IMR-90 (cell line): Measurements from ENCODE around the gene TEX22. TPM values are rescaled to one million over a fixed set of nuclear protein-coding genes. Genes with fewer than 3 reads are reported as not detected.

ENCODE experiments used
- ATAC-seq: fragments of 200-7000 bp; cut with Tn5 transposase; 2 replicates; pipeline ENCODE4 v1.9.1; 2020; ENCODE audit warnings: low read depth, mild to moderate bottlenecking, moderate library complexity
- BruUV-seq: library from RNA; stranded (reverse); fragments of 400-500 nt; replicated peaks from 2 replicates; lab custom pipeline; 2021; lab: Mats Ljungman, UMichigan
- CTCF ChIA-PET: fragments of 300-600 bp; formaldehyde crosslinking; extraction: SDS; loops from one replicate; lab custom pipeline; 2021; ENCODE audit warnings: antibody characterized with exemption; lab: Yijun Ruan, JAX
- POLR2A ChIA-PET: fragments of 300-600 bp; sonication (Branson Sonifier 250); formaldehyde crosslinking; loops from one replicate; lab custom pipeline; 2022; ENCODE audit warnings: antibody characterized with exemption; ENCODE audit not compliant: unreplicated experiment; lab: Charles Lee
- DNase-seq: peaks from one replicate; pipeline ENCODE4 v3.0.0; 2013
- H2AFZ ChIP-seq: replicated peaks from 2 replicates; pipeline ENCODE3; 2013; ENCODE audit warnings: low read length, mild to moderate bottlenecking; ENCODE audit not compliant: poor library complexity
- H2AK5ac ChIP-seq: 2 replicates; pipeline ENCODE4 v1.6.1; 2013; ENCODE audit warnings: low read depth, low read length, inconsistent platforms
- H2AK9ac ChIP-seq: replicated peaks from 2 replicates; pipeline ENCODE3; 2013; ENCODE audit warnings: mild to moderate bottlenecking, low read depth, low read length, moderate library complexity; ENCODE audit not compliant: poor library complexity
- H2BK120ac ChIP-seq: 2 replicates; pipeline ENCODE4 v1.6.1; 2013; ENCODE audit warnings: low read depth, low read length, inconsistent platforms
- H2BK15ac ChIP-seq: 3 replicates; pipeline ENCODE4 v1.6.1; 2013; ENCODE audit warnings: low read depth, low read length, inconsistent platforms
- H2BK20ac ChIP-seq: 2 replicates; pipeline ENCODE4 v1.6.1; 2013; ENCODE audit warnings: low read depth, mild to moderate bottlenecking, inconsistent platforms, low read length, moderate library complexity
- H2BK5ac ChIP-seq: 2 replicates; pipeline ENCODE4 v1.6.1; 2013; ENCODE audit warnings: mild to moderate bottlenecking, low read depth, low read length, inconsistent platforms; ENCODE audit not compliant: poor library complexity, severe bottlenecking
- H3K14ac ChIP-seq: replicated peaks from 2 replicates; pipeline ENCODE4 v1.6.1; 2013; ENCODE audit warnings: low read depth, low read length, inconsistent platforms
- H3K18ac ChIP-seq: 2 replicates; pipeline ENCODE4 v1.6.1; 2013; ENCODE audit warnings: low read depth, low read length, control low read depth
- H3K23ac ChIP-seq: 2 replicates; pipeline ENCODE4 v1.6.1; 2013; ENCODE audit warnings: low read depth, low read length, inconsistent platforms
- H3K27ac ChIP-seq: 2 replicates; pipeline ENCODE4 v1.5.1; 2013; ENCODE audit warnings: mild to moderate bottlenecking, control low read depth, low read length; ENCODE audit not compliant: insufficient read depth
- H3K27me3 ChIP-seq: 2 replicates; pipeline ENCODE4 v1.6.1; 2013; ENCODE audit warnings: low read length; ENCODE audit not compliant: control insufficient read depth, insufficient read depth
- H3K36me3 ChIP-seq: 2 replicates; pipeline ENCODE4 v1.6.1; 2013; ENCODE audit warnings: low read length, mixed read lengths; ENCODE audit not compliant: control insufficient read depth, insufficient read depth
- H3K4ac ChIP-seq: 2 replicates; pipeline ENCODE4 v1.6.1; 2013; ENCODE audit warnings: low read depth, low read length, inconsistent platforms
- H3K4me1 ChIP-seq: 2 replicates; pipeline ENCODE4 v1.6.1; 2013; ENCODE audit warnings: low read length, mixed read lengths; ENCODE audit not compliant: control insufficient read depth, insufficient read depth
- H3K4me2 ChIP-seq: 2 replicates; pipeline ENCODE4 v1.6.1; 2013; ENCODE audit warnings: low read depth, mild to moderate bottlenecking, control low read depth, low read length, moderate library complexity
- H3K4me3 ChIP-seq: 2 replicates; pipeline ENCODE4 v1.5.1; 2013; ENCODE audit warnings: low read depth, mild to moderate bottlenecking, control low read depth, low read length, moderate library complexity; ENCODE audit not compliant: insufficient read depth
- H3K56ac ChIP-seq: 2 replicates; pipeline ENCODE4 v1.6.1; 2013; ENCODE audit warnings: low read length, inconsistent platforms; ENCODE audit not compliant: insufficient read depth; ENCODE audit errors: extremely low read depth
- H3K79me1 ChIP-seq, 2 experiments: 2 replicates each; pipeline ENCODE4 v1.6.1; 2013; ENCODE audit warnings: low read length in 2 of 2, inconsistent platforms in 1 of 2, low read depth in 1 of 2
- H3K9ac ChIP-seq: 2 replicates; pipeline ENCODE4 v1.6.1; 2013; ENCODE audit warnings: low read depth, low read length, control low read depth
- H3K9me1 ChIP-seq: 2 replicates; pipeline ENCODE4 v1.6.1; 2013; ENCODE audit warnings: low read length, inconsistent platforms; ENCODE audit not compliant: insufficient read depth
- H3K9me3 ChIP-seq: 2 replicates; pipeline ENCODE4 v1.6.1; 2013; ENCODE audit warnings: low read length; ENCODE audit not compliant: control insufficient read depth, insufficient read depth
- H4K20me1 ChIP-seq: 2 replicates; pipeline ENCODE4 v1.6.1; 2013; ENCODE audit warnings: low read length, inconsistent platforms; ENCODE audit not compliant: insufficient read depth
- H4K5ac ChIP-seq: 2 replicates; pipeline ENCODE4 v1.6.1; 2013; ENCODE audit warnings: mild to moderate bottlenecking, low read depth, low read length, control low read depth
- H4K8ac ChIP-seq, 2 experiments: 2 replicates each; pipeline ENCODE4 v1.6.1; 2013; ENCODE audit warnings: low read depth in 2 of 2, low read length in 2 of 2, control low read depth in 1 of 2, inconsistent platforms in 1 of 2
- H4K91ac ChIP-seq: 2 replicates; pipeline ENCODE4 v1.6.1; 2013; ENCODE audit warnings: low read depth, low read length, inconsistent platforms; ENCODE audit not compliant: insufficient read depth
- FOS ChIP-seq: fragments of 150-350 bp; IDR thresholded peaks from 2 replicates; pipeline ENCODE4 v1.6.1; 2016; ENCODE audit warnings: low read depth, low read length
- MAFK ChIP-seq: IDR thresholded peaks from 2 replicates; pipeline ENCODE4 v1.6.1; 2012; ENCODE audit warnings: low read depth, low read length, improper control_type of control experiment
- MXI1 ChIP-seq: IDR thresholded peaks from 2 replicates; pipeline ENCODE4 v1.6.1; 2012; ENCODE audit warnings: low read depth, mild to moderate bottlenecking, low read length, moderate library complexity, borderline replicate concordance
- NFE2L2 ChIP-seq: fragments of 150-350 bp; IDR thresholded peaks from 2 replicates; pipeline ENCODE4 v1.6.1; 2016; ENCODE audit warnings: low read depth, mild to moderate bottlenecking, low read length
- POLR2A ChIP-seq: IDR thresholded peaks from 2 replicates; pipeline ENCODE4 v1.6.1; 2012; ENCODE audit warnings: mild to moderate bottlenecking, low read depth, low read length
- WGBS, 2 experiments: methylation state at CpG; one replicate each; pipeline versions ENCODE4 v1.1.5 to v1.1.7; 2013; ENCODE audit warnings: missing lambda C conversion rate in 2 of 2; ENCODE audit not compliant: insufficient read length in 1 of 2; ENCODE audit errors: extremely low coverage in 2 of 2; 5-methylcytosine and 5-hydroxymethylcytosine counted together
- dilution Hi-C: fragments of 300-500 bp; cut with HindIII; formaldehyde crosslinking; loops from one replicate; pipeline ENCODE4 v1.14.3; 2018; ENCODE audit warnings: low sequenced_read_pairs; ENCODE audit not compliant: unreplicated experiment
- in situ Hi-C: fragments of 300-500 bp; cut with MboI; formaldehyde crosslinking; loops from 3 replicates; pipeline ENCODE4 v1.14.3; 2019; ENCODE audit warnings: low sequenced_read_pairs, inconsistent platforms, mixed read lengths
- intact Hi-C: fragments of 100-400 bp; cut with micrococcal nuclease; formaldehyde crosslinking; loops from 2 replicates; pipeline ENCODE4 v1.10.0; 2022
- polyA plus RNA-seq, 3 experiments: library from polyadenylated mRNA; depleted of rRNA; stranded (reverse); fragments of >200 nt; gene quantifications; 2 replicates each; pipeline ENCODE4 v1.2.3, GENCODE V29; 2012; ENCODE audit warnings: low replicate concordance in 1 of 3
- total RNA-seq: library from RNA; depleted of rRNA; stranded (reverse); fragments of >200 nt; gene quantifications from 2 replicates; pipeline ENCODE4 v1.2.3, GENCODE V29; 2012
- TF ChIP-seq, protein P1 (sequence below): conservative IDR thresholded peaks from 2 replicates; pipeline ENCODE4 v1.5.1; 2012; ENCODE audit warnings: mild to moderate bottlenecking, low read depth, low read length, improper control_type of control experiment
- TF ChIP-seq, protein P2 (sequence below): fragments of 150-350 bp; IDR thresholded peaks from 2 replicates; pipeline ENCODE4 v1.6.1; 2016; ENCODE audit warnings: low read depth, mild to moderate bottlenecking, low read length, moderate library complexity, borderline replicate concordance
- TF ChIP-seq, protein P3 (sequence below): fragments of 150-350 bp; IDR thresholded peaks from 2 replicates; pipeline ENCODE4 v1.6.1; 2017; ENCODE audit warnings: mild to moderate bottlenecking, antibody characterized with exemption, low read length, low read depth

Gene TEX22
- total and polyA plus RNA-seq, 2 of the 4 experiments (the other 2 are of a cell fraction), result 0.10 to 0.18 TPM

DNA sequence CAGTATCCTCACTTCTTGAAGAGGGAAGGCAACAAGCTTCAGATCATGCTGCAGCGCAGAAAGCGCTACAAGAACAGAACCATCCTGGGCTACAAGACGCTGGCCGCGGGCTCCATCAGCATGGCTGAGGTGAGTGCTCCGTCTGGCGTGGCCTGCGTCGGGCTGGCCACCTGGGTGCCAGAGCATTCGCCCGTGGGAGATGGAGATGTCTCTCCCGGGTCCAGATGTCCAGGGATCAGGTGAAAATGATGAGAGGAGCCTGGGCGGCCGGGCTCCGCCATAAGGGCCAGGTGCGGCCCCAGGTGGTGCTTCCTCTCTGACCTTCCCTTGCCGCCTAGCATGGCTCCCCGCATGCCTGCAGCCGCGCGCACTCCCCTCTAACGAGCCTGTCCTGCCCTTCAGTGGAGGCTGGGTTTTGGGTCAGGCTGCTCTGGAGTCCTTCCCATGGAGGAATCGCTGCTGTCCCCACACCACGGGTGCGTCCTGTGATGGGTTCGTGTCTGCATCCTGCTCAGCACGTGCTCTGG lies 43.2 kb upstream of the TEX22 start:
- DNase-seq (no peak), ATAC-seq (no peak)
- no peaks in the 10 kb centered on the region for H3K9me3 ChIP-seq
- peaks cover 4% of the 10 kb centered on the region; the same call in 1 of the 2 replicates for H3K9me1 ChIP-seq
- ChIA-PET CTCF (no interaction called here), POLR2A (no interaction called here)
- no peak overlapping the region for H3K9ac ChIP-seq
- H3K23ac ChIP-seq, result no peak overlapping the region
- H2AK5ac ChIP-seq, result no peak overlapping the region
- no peak overlapping the region for H2BK15ac ChIP-seq
- H3K4ac ChIP-seq, result no peak overlapping the region
- no peak overlapping the region for H2BK120ac ChIP-seq
- no peak overlapping the region for H3K14ac ChIP-seq
- no peak overlapping the region for H3K18ac ChIP-seq
- TF ChIP-seq, protein P1, sequence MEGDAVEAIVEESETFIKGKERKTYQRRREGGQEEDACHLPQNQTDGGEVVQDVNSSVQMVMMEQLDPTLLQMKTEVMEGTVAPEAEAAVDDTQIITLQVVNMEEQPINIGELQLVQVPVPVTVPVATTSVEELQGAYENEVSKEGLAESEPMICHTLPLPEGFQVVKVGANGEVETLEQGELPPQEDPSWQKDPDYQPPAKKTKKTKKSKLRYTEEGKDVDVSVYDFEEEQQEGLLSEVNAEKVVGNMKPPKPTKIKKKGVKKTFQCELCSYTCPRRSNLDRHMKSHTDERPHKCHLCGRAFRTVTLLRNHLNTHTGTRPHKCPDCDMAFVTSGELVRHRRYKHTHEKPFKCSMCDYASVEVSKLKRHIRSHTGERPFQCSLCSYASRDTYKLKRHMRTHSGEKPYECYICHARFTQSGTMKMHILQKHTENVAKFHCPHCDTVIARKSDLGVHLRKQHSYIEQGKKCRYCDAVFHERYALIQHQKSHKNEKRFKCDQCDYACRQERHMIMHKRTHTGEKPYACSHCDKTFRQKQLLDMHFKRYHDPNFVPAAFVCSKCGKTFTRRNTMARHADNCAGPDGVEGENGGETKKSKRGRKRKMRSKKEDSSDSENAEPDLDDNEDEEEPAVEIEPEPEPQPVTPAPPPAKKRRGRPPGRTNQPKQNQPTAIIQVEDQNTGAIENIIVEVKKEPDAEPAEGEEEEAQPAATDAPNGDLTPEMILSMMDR, result no peak
- TF ChIP-seq, protein P2, sequence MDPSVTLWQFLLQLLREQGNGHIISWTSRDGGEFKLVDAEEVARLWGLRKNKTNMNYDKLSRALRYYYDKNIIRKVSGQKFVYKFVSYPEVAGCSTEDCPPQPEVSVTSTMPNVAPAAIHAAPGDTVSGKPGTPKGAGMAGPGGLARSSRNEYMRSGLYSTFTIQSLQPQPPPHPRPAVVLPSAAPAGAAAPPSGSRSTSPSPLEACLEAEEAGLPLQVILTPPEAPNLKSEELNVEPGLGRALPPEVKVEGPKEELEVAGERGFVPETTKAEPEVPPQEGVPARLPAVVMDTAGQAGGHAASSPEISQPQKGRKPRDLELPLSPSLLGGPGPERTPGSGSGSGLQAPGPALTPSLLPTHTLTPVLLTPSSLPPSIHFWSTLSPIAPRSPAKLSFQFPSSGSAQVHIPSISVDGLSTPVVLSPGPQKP, result no peak
- TF ChIP-seq FOS, result no peak
- TF ChIP-seq POLR2A, result no peak
- TF ChIP-seq MXI1, result no peak
- TF ChIP-seq, protein P3, sequence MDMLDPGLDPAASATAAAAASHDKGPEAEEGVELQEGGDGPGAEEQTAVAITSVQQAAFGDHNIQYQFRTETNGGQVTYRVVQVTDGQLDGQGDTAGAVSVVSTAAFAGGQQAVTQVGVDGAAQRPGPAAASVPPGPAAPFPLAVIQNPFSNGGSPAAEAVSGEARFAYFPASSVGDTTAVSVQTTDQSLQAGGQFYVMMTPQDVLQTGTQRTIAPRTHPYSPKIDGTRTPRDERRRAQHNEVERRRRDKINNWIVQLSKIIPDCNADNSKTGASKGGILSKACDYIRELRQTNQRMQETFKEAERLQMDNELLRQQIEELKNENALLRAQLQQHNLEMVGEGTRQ, result no peak
- TF ChIP-seq MAFK, result no peak
- TF ChIP-seq NFE2L2, result no peak
- no TSS peak for BruUV-seq
- H2BK20ac ChIP-seq, result no peak overlapping the region
- no peak overlapping the region for H3K4me2 ChIP-seq
- intact Hi-C loops (no loop called here), dilution Hi-C loops (no loop called here), in situ Hi-C loops (loop anchor here (10.0 kb wide), 1 partner anchor 260 kb away; no protein-coding TSS in a partner anchor)
- no peaks in the 10 kb centered on the region for H3K27me3 ChIP-seq
- H3K79me1 ChIP-seq, result 0 out of 4 replicates have a peak, but pooled peaks cover 0 to 6% of the 10 kb centered on the region in 2 experiments
- H4K20me1 ChIP-seq, result no peaks in the 10 kb centered on the region; the same call in 1 of the 2 replicates
- WGBS, 2 experiments, result 85% methylated on average over 16 of the region's 27 CpGs; no CpG with 5 or more reads in 1 of the 2 experiments
- H3K56ac ChIP-seq, result no peak overlapping the region
- H3K27ac ChIP-seq, result no peak overlapping the region
- no peak overlapping the region for H4K5ac ChIP-seq
- H2BK5ac ChIP-seq, result no peak overlapping the region
- H2AK9ac ChIP-seq, result no peak overlapping the region
- H3K36me3 ChIP-seq, result peaks cover 4% of the 10 kb centered on the region
- H3K4me3 ChIP-seq, result no peak overlapping the region
- no peak overlapping the region for H4K8ac ChIP-seq
- H2AFZ ChIP-seq, result no peak overlapping the region
- H4K91ac ChIP-seq, result no peak overlapping the region
- peaks cover 2% of the 10 kb centered on the region; the same call in 1 of the 2 replicates for H3K4me1 ChIP-seq
